Measurements from ENCODE around the gene GPRC5C. TPM values are rescaled to one million over a fixed set of nuclear protein-coding genes. Genes with fewer than 3 reads are reported as not detected.

Gene GPRC5C
- total and polyA plus RNA-seq, 2 donors (not counting 3 experiments of a cell fraction or from before 2014, with no cell fraction given), result not detected

DNA sequence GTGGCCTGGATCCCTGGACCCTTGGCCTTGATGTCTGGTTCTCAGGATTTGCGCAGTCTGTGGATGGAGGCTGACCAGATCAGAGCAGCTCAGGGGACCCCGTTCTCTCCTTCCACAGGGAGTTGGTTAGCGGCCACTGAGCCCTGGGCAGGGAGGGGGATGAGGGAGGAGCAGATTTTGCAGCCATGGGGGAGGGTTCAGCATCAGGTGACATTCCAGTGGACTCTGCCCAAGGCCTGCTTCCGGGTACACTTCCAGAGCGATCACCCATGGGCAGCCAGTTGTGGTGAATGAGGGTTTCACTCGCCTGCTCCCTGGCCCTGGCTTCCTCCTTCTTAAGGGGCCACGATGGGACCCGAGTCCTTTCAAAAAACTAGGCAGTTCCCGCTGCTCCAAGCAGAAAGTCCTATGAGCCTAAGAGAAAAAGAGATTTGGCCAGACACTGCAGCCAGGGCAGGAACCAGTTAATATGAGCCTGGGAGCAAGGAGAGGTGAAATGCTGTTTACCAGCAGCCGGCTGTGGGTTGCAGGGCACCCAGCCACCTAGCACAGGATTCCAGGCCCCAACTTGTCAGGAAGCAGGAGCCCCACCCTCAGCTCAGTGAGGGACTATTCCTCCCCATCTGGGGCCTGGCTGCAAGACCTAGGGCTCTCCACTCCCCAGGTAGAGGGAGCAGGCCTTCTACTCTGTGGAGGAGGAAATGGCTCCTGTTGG is 4.7 kb upstream of the GPRC5C start:
- ChIA-PET CTCF (no interaction called here), POLR2A (no interaction called here)
- intact Hi-C loops (cut with micrococcal nuclease), result no loop called here
- no peaks in the 10 kb centered on the region for H3K36me3 ChIP-seq (ENCODE audit: control insufficient read depth in 2 of 2, extremely low read depth in 1 of 2, insufficient read depth in 2 of 2, low read length in 2 of 2)
- no peaks in the 10 kb centered on the region for H4K20me1 ChIP-seq (replicated peaks; ENCODE audit: control insufficient read depth, extremely low read depth, insufficient read depth, low read length)
- no peaks in the 10 kb centered on the region for H3K79me2 ChIP-seq (ENCODE audit: control insufficient read depth, insufficient read depth, low read length)
- FAIRE-seq, result no peak
- no peak for DNase-seq (ENCODE audit: low read depth, low spot score)
- H3K27ac ChIP-seq (ENCODE audit: insufficient read depth, low read depth, low read length), result no peak overlapping the region
- no peak overlapping the region for H3K4me3 ChIP-seq (replicated peaks in 1 of 3; ENCODE audit: insufficient read depth in 1 of 3, low read depth in 1 of 3, low read length in 3 of 3)
- H3K27me3 ChIP-seq (ENCODE audit: control insufficient read depth in 2 of 2, insufficient read depth in 2 of 2, low read length in 2 of 2), result peaks cover 21 to 23% of the 10 kb centered on the region in 2 experiments
- H3K4me2 ChIP-seq (ENCODE audit: insufficient read depth, low read length), result no peak overlapping the region
- BruUV-seq (replicated peaks), result no TSS peak
- dilution Hi-C loops (cut with MboI; ENCODE audit: extremely low pct_ligation_motif_present, low sequenced_read_pairs), result no loop called here
- no peak overlapping the region for H2AFZ ChIP-seq (ENCODE audit: low read depth, low read length)
- no peaks in the 10 kb centered on the region for H3K9me1 ChIP-seq (replicated peaks; ENCODE audit: control insufficient read depth, extremely low read depth, insufficient read depth, low read length)
- H3K4me1 ChIP-seq (ENCODE audit: control insufficient read depth, extremely low read depth, insufficient read depth, low read length), result no peaks in the 10 kb centered on the region
- H3K9ac ChIP-seq (replicated peaks; ENCODE audit: extremely low read depth, insufficient read depth, low read length), result no peak overlapping the region
- H3K9me3 ChIP-seq (replicated peaks; ENCODE audit: control insufficient read depth, insufficient read depth, low read length), result no peaks in the 10 kb centered on the region
- TF ChIP-seq JUN (IDR thresholded peaks at IDR 0.05; ENCODE audit: borderline replicate concordance, insufficient read depth, insufficient read length, low read depth), result no peak
- no peak for TF ChIP-seq GATA2 (IDR thresholded peaks at IDR 0.05; ENCODE audit: insufficient read depth, insufficient read length, low read depth, low read length)
- no peak for TF ChIP-seq POLR2A (IDR thresholded peaks at IDR 0.05; ENCODE audit: low read depth, low read length)
- no peak for TF ChIP-seq EZH2 (IDR thresholded peaks at IDR 0.05; ENCODE audit: borderline replicate concordance, low read depth, low read length, severe bottlenecking)
- no peak for TF ChIP-seq MYC (IDR thresholded peaks at IDR 0.05; ENCODE audit: low read depth, low read length)
- no peak for TF ChIP-seq POLR2AphosphoS5 (IDR thresholded peaks at IDR 0.05; ENCODE audit: insufficient read depth, low read depth, low read length)
- TF ChIP-seq, protein P1, sequence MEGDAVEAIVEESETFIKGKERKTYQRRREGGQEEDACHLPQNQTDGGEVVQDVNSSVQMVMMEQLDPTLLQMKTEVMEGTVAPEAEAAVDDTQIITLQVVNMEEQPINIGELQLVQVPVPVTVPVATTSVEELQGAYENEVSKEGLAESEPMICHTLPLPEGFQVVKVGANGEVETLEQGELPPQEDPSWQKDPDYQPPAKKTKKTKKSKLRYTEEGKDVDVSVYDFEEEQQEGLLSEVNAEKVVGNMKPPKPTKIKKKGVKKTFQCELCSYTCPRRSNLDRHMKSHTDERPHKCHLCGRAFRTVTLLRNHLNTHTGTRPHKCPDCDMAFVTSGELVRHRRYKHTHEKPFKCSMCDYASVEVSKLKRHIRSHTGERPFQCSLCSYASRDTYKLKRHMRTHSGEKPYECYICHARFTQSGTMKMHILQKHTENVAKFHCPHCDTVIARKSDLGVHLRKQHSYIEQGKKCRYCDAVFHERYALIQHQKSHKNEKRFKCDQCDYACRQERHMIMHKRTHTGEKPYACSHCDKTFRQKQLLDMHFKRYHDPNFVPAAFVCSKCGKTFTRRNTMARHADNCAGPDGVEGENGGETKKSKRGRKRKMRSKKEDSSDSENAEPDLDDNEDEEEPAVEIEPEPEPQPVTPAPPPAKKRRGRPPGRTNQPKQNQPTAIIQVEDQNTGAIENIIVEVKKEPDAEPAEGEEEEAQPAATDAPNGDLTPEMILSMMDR (IDR thresholded peaks at IDR 0.05; ENCODE audit: extremely low read depth in 1 of 2, insufficient read depth in 1 of 2, low read depth in 1 of 2, low read length in 2 of 2), result no peak
- TF ChIP-seq FOS (IDR thresholded peaks at IDR 0.05; ENCODE audit: borderline replicate concordance, insufficient read depth, low read length), result no peak
